NCI-H2107 treated with DMSO at 0.1 percent for 48 hours (cell line): Measurements from ENCODE around the gene SYNE2.
"Not testable (repeated sequence)": the region's sequence is repeated elsewhere in the genome, so short reads cannot be mapped to it uniquely, and the experiment has no call there.

Source experiments
- DNase-seq: peaks from one replicate; lab custom pipeline; 2025; ENCODE audit not compliant: unreplicated experiment; lab: John Stamatoyannopoulos, UW

The SYNE2 gene

DNA sequence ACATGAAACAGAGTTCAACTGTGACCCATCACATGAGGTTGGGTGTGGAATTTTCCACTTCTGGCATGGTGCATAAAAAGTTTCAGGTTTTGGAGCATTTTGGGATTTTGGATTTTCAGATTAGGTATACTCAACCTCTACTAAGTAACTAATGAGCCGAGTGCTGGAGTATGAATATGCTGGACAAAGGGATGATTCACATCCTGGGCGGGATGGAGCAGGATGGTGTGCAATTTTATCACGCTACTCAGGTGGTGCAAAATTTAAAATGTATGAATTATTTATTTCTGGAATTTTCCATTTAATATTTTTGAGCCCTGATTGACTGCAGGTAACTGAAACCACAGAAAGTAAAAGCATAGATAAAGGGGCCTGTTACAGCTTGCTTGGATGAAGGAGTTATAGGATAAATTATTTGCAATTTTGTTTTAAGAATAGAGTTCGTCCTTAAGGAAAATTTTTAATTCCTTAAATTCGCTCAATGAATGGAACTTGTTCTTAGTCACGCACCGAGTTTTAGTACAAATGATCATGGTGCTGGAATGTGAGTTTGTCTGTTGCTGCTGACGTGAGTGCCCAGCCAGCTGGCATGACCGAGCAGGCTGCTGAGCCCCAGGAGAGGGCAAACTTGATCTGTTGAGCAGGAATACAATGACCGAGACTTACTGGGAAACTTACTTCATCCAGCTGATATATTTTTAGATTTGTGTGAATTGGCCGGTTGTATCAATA is 265.0 kb downstream of the SYNE2 start:
- DNase-seq, result no peak

DNA sequence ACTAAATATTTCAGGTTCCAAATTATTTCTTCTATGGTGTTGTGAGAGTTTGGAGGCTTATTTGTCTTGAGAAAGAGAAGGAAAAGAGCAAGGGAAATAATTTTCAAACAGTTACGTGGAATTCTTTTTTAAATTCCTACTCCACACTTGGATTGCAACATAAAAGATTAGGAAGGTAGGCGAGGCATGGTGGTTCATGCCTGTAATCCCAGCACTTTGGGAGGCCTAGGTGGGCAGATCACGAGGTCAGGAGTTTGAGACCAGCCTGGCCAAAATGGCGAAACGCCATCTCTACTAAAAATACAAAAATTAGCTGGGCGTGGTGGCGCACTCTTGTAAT is 265.6 kb downstream of the SYNE2 start:
- DNase-seq, result not testable (repeated sequence)

DNA sequence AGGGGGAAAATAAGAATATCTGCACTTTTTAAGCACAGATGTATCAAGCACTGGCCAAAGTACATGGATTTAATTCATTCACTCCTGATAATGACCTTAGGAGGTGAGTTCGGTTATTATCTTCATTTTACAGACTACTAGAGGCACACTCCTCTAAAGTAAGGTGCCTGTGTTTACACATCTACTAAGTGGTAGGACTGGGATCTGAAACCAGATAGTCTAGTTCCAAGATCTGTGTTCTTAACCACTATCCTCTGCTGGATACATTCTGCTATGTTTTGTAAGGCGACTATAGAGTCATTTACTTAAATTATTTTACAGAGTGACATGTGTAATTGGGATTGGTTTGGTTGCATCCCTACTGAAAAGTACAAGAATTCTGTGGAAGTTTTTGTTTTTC is 266.1 kb downstream of the SYNE2 start:
- no peak for DNase-seq

DNA sequence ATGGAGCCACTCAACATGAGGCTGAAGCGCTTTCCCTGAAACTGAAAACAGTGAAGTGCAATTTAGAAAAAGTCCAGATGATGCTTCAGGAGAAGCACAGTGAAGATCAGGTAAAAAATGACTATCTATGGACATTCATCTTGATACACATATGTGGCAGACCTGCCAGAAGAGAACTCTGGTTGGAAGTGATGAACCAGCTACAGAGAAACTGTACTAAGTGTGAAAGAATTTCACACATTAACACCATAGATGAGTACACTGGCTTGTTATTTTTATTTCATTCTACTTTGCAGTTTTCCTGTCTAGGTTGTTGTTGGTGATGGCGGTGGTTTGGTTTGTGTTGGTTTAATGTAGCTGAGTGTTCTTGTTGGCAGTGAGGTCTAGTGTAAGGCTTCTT is 266.7 kb downstream of the SYNE2 start:
- no peak for DNase-seq

DNA sequence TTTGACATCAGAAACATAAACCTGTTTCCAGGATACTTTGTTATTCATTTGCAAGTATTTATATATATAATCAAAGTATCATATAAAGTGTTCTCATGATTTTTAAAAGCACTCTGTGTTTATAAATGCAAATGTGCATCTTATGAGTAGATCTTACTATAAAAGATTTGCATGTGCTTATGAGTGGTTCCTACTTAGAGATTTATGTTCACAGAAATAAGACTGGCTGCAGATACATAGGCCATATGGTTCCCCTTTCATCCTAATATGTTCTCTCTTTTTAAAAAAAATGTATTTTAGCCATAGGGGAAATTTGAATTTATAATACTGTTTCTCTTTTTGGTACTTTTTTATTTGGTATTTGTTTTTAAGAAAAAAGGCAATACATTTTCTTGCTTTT is 267.2 kb downstream of the SYNE2 start:
- DNase-seq, result no peak

DNA sequence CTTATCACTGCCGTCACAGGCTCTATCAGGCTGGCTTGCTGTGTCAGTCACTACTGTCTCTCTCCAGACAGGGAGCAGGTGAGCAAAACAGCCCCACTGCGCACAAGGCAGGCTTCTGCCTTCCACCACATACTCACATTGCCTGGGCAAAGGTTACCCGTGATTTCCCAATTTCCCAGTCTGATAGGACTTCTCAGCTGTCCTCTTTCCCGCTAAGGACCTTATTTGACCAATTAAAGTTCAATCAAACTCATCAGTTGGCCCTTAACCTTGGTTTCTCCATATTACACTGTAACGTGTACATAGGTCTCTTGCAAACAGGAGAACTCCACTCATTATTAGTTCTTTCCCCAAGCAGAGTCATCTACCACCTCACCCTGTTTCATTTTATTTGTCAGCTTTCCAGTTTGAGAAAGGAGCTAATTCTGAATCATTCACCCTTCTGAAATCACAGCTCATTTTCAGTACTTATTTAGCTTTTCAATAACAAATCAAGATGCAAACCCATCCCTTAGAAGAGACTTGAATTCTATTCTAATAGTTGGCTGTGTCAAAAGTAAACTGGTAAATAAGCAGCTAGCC is 270.5 kb downstream of the SYNE2 start:
- DNase-seq, result no peak

DNA sequence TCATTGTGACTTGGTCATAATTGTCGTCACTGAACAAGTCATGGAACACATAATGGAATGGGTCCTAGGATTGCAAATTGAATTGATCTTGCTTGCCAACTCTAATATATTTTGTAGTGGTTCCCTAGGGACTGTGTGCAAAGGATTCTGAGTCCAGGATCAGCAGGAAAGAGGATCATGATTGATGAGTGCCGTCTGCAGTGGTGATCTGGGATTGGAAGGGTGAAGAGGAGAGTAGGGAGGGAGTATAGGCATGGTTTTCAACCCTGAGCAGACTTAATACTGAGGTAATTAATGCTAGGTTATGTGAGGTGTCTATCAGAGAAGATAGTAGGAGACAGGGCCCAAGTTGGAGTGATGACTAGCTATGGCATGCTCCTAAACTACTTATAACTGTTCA is 272.5 kb downstream of the SYNE2 start:
- no peak for DNase-seq

DNA sequence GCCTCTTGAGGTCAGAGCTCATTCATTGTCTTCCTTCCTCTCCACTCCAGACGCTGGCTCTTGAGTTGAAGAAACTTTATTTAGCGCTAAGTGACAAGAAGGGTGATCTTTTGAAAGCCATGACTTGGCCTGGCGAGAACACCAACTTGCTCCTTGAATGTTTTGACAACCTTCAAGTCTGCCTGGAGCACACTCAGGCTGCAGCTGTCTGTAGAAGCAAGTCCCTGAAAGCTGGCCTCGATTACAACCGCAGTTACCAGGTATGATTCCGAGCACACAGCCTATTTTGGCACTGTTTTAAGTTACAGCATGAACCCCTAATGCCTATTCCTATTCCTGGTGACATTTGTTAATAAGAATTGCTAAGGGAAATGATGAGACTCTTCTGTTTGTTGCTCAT is 273.7 kb downstream of the SYNE2 start:
- no peak for DNase-seq

DNA sequence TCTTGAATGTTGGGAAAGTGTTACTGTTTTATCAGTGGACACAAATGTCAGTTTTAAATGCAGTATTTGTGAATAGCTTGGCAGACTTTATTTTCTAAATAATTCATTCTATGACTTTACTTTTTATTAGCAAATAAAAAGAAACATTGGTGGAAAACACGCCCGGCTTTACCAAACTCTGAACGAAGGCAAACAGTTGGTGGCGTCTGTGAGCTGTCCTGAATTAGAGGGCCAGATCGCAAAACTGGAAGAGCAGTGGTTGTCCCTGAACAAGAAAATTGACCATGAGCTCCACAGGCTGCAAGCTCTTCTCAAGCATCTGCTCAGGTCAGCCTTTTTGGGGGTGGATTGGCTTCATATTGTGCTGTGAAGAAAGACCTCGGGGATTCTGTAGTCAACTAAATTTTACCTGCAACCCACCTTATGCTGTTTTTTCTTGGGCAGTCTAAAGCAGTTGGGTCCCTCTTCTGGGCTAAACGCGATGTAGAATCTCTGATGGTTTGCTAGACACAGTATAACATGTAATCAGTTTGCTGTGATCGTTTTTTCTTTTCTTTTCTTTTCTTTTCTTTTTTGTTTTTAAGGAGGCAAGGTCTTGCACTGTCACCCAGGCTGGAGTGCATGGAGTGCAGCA is 285.0 kb downstream of the SYNE2 start:
- DNase-seq, result no peak

DNA sequence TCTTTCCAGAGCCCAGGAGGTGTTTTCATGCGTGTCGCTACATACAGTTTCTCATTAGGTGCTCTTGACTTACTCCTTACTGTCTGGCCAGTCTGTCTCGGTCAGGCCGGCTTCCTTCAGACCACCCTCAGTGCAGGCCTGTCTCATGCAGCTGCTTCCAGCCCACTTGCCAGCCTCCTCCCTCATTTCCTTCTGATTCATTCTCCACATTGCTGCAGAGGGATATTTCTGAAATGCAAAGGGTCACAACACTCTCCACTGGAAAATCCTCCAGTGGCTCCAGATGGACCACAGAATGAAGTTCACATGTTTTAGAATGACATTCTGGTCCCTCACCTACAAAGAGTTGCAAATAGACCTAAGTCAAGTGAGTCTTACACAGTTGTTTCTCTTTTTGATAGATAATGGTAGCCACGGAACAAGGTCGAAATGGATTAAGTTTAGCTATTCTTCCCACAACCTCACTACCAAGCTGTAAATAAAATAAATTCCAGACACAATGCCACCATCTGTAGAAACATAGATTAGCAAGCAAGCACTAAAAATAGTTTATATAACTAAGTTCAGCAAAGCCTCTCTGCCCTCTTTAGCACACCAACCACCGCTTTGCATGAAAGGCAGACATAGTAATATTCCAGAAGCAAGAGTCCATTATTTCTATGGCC is 294.5 kb downstream of the SYNE2 start:
- DNase-seq, result no peak

DNA sequence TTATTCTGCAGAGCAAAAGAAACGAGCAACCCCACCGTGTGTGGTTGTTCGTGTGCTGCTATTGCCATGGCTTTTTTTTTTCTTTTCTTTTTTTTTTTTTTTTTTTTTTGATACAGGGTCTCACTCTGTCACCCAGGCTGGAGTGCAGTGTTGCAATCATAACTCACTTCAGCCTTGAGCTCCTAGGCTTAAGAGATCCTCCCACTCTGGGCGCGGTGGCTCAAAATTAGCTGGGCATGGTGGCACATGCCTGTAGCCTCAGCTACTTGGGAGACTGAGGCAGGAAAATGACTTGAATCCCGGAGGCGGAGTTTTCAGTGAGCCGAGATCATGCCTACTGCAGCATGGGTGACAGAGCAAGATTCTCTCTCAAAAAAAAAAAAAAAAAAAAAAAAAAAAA is 297.1 kb downstream of the SYNE2 start:
- DNase-seq, result no peak

DNA sequence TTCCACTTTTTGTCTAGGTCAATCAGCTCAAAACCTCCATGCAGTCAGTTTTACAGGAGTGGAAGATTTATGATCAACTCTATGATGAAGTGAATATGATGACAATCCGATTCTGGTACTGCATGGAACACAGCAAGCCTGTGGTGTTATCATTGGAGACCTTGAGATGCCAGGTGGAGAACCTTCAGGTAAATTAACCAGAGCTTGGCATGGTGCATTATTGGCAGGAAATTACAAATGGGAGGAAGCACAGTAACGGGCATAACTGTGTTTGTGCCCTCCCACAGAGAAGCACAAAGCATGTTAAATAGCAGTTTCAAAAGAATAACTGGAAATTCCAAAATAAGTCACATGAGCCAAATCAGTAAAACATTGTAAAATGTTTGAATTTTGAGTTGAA is 305.8 kb downstream of the SYNE2 start:
- no peak for DNase-seq

DNA sequence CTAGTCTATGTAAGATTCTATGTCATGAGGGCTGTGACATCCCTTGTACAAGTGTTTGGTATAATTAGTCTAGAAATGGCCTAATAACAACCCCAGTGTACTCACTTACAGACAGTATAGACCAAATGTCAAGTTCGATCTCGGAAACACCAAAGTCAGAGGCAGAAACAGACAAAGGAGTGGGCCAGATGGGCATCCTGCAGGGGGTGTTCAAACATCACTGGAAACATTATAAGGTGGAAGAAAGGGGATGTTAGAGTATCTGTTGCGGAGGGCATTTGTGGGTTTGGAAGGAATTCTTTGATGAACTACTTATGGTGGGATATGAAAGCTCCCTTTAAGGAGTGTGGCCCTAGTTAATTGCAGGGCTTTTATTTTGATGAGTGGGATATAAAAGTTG is 306.8 kb downstream of the SYNE2 start:
- DNase-seq, result no peak

DNA sequence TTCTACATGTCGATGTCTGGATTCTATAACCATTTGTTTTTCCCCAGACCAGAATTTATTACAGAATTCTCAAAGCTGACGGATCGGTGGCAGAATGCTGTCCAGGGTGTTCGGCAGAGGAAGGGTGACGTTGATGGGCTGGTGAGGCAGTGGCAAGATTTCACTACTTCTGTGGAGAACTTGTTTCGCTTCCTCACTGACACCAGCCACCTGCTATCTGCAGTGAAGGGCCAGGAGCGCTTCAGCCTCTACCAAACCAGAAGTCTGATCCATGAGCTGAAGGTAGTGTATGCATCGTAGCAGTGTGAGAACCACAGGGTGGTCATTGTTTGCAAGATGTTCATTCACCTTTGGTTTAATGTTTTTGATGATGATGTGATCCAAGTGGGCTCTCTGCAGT is 317.4 kb downstream of the SYNE2 start:
- DNase-seq, result no peak

DNA sequence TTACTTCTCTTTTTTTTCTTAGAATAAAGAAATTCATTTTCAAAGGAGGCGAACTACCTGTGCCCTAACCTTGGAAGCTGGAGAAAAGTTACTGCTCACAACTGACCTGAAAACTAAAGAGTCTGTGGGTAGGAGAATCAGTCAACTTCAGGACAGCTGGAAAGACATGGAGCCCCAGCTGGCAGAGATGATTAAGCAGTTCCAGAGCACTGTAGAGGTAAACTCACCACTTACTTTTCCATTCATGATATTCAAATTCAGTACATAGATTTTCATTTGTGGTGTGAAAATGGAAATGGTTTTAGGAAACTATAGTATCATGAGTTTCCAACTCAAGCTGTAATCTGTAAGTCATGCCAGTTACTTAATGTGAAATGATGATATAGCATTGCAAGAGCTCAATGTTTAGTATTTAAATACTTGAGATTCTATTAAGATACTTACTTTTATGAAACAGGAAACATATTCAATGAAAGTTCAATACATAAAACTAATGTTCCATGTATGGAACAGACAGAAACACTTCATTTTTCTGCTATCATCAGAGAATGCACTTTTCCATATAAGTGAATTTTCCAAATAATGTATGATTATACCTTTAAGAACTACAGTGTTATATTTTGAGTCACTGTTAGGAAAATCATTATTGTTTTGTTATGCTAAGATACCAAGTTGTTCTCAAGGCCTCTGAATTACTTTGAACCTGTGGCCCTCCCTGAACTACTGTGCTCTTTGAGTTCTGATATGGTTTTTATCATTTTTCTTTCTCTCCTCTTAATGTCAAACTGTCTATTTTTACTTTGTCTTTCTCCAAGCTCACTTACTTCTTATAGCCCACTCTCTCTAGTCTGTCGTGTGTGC is 322.3 kb downstream of the SYNE2 start:
- DNase-seq, result no peak

DNA sequence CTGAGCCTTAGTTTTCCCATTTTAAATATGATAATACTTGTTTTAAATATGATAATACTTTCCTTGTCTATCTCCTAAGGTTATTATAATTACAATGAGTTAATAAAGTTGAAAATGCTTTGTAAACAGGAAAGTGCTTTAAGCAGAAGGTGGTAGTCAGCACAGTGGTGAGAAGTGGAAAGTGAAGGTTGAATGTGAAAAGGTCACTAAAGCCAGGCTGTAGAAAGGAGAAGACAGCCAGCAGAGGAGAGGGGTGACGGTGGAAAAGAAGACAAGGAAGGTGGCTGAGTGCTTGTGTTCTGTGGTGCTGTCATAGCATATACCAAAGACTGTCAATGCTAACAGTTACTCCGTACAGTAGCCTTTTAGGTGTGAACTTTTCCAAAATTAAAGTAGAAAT is 323.5 kb downstream of the SYNE2 start:
- DNase-seq, result no peak

DNA sequence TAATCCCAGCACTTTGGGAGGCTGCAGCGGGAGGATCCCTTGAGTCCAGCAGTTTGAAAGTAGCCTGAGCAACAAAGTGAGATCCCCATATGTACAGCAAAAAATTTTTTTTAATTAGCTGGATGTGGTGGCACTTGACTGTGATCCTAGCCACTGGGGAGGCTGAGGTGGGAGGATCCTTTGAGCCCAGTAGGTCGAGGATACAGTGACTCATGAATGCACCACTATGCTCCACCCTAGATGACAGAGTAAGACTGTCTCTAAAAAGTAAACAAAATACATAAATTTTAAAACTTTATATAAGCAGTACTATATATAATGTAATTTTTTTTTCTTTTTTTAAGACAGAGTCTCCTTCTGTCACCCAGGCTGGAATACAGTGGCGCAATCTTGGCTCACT is 326.0 kb downstream of the SYNE2 start:
- DNase-seq, result no peak

DNA sequence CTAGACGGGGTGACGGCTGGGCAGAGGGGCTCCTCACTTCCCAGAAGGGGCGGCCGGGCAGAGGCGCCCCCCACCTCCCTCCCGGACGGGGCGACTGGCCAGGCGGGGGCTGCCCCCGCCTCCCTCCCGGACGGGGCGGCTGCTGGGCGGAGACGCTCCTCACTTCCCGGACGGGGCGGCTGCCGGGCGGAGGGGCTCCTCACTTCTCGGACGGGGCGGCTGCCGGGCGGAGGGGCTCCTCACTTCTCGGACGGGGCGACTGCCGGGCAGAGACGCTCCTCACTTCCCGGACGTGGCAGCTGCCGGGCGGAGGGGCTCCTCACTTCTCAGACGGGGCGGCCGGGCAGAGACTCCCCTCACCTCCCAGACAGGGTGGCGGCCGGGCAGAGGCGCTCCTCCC is 330.1 kb downstream of the SYNE2 start:
- DNase-seq, result not testable (repeated sequence)

DNA sequence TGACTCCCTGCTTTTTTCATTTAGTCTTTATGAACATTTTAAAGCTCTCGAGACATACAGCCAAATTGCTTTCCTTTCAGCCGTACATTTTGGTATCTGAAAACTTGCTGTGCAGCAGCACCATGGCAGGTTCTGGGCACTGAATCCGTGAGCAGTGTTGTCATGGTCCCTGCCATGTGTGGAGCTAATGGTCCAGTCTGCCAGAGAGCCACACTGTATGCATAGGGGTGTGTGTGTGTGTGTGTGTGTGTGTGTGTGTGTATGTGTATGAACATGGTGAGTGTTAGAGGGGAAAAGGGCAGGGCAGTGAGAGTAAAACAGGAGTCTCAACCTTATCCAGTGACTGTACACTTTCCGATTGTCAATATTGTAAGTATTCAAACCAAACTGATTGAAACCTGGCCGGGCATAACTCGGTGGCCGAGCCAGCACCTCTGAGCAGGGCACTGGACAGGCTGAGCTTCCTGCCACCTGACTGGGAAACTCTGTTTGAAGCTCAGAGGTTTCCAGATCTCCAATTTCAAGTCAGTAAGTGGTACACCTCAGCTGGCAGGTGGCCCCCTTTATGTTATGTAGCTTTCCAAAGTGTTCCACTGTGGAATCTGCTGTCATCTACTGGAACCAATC is 331.4 kb downstream of the SYNE2 start:
- DNase-seq, result no peak

DNA sequence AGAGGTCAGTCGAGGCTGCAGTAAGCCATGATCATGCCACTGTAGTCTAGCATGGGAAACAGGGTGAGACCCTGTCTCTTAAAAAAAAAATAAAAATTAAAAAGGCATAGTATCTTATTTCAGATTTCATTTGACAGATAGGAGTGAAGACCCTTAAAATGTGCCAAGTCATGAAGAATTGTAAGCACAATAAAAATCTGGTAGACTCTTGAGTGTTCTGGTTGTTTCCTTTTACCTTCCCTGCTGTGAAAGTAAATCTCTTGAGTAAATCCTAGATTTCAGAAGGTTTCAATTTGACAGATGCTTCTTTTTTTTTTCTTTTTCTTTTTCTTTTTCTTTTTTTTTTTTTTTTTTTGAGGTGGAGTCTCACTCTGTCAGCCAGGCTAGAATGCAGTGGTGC is 332.4 kb downstream of the SYNE2 start:
- no peak for DNase-seq
